HG02840 (cell line): ENCODE results near the gene HIRA.

Experiments used
- ATAC-seq: cut with Tn5 transposase; IDR thresholded peaks from one replicate; pipeline ENCODE4 v1.9.1; 2021; ENCODE audit warnings: mild to moderate bottlenecking, moderate library complexity, moderate number of reproducible peaks; ENCODE audit not compliant: unreplicated experiment, low FRiP score

HIRA gene, protein sequence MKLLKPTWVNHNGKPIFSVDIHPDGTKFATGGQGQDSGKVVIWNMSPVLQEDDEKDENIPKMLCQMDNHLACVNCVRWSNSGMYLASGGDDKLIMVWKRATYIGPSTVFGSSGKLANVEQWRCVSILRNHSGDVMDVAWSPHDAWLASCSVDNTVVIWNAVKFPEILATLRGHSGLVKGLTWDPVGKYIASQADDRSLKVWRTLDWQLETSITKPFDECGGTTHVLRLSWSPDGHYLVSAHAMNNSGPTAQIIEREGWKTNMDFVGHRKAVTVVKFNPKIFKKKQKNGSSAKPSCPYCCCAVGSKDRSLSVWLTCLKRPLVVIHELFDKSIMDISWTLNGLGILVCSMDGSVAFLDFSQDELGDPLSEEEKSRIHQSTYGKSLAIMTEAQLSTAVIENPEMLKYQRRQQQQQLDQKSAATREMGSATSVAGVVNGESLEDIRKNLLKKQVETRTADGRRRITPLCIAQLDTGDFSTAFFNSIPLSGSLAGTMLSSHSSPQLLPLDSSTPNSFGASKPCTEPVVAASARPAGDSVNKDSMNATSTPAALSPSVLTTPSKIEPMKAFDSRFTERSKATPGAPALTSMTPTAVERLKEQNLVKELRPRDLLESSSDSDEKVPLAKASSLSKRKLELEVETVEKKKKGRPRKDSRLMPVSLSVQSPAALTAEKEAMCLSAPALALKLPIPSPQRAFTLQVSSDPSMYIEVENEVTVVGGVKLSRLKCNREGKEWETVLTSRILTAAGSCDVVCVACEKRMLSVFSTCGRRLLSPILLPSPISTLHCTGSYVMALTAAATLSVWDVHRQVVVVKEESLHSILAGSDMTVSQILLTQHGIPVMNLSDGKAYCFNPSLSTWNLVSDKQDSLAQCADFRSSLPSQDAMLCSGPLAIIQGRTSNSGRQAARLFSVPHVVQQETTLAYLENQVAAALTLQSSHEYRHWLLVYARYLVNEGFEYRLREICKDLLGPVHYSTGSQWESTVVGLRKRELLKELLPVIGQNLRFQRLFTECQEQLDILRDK

DNA sequence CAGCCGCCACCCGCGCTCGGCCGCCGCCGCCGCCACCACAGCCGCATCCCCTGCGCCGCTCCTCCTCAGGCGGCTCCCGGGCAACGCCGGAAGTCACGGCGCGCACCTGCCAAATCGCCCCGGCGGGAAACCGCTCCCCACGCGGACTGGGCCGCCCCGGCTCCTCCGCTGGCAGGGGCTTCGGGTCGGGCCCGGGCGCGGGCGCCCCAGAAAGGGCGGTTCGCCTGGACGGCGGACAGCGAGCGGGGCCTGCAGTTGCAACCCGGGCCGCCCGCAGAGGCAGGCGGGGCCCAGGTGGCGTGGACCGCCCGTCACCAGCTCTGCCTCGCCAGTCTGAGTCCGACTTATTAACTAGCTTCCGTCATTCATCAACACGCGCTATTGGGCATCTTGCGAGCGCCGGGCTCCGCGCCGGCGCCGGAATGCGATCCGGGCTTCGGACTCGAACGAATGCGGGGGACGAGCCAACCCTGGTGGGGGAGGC is at the start of gene HIRA:
TSS of gene HIRA (minus strand) at position 85 of the 484 bp plus-strand sequence. CDS start 257 bp downstream, outside the sequence.
- peak; percentile 55 for ATAC-seq

DNA sequence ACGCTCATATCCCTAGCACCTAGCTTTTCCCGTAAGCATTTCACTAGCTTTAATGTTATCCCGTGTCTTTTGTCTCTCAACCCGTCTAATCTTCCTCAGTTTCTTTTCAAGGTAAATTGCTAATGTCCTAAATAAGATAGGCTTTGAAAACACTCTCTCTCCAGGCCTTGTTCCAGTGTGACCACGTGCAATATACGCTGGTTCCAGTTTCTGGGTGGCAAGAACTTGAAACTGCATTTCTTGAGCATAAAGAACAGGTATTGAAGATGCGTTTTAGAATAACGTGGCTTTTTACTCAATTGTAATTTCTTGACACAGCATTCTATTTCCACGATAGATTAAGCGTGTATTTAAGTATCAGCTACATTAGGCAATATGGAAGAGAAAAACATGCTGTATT is 49.3 kb upstream of the HIRA start:
- ATAC-seq, result no peak

DNA sequence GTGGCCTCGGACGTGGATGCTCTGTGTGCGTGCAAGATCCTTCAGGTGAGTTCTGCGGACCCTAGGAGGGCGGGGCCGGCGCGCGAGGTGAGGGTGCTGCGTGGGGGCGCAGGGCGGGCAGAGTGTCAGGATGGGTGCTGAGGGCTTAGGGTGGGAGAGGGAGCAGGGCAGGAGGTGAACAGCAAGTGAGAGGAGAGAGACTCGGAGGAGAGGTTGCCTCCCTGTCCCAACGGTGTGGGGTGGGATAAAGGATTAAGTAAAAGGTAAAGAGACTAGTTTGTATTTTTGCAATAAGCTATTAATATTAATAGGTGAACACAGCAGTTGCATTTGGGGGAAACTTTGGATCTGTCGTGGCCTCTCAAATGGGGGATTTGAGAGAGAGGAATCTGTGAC is 48.6 kb upstream of the HIRA start:
- no peak for ATAC-seq

DNA sequence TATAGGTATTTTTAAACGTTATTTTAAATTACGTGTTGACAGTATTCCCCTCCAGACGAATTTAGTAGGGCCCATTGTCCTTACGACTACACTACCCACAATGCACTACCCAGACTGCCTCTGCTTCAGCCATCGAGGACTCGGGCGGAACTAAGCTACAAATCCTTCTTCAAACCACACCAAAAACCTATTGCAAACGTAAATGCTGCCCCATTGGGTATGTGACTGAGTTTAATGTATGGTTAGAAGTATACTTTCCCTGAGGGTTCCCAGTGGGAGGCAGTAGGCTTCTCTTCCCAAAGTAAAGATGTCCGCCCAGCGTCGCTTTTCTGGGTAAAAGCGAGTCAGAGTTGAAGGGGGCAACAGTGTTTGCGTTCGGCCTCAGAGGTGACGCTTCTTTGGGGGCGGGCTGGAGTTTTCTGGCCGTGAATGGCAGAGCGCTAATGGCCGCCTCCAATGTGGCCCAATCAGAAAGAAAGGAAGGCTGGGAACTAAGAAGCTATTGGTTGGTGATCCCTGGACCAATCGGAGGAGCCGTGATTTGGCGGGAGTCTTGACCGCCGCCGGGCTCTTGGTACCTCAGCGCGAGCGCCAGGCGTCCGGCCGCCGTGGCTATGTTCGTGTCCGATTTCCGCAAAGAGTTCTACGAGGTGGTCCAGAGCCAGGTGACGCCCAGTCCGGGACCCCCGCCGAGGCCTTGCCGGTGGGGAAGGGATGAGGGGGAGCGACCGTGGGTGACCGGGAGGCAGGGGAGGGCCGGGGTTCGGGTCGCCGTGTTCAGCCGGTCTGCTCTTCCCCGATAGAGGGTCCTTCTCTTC is 48.0 kb upstream of the HIRA start, which contains the start of gene CDC45:
TSS of gene CDC45 (plus strand) at position 566 of the 818 bp plus-strand sequence. CDS start at position 615, 49 bp downstream.
- ATAC-seq, result peak; percentile 84

DNA sequence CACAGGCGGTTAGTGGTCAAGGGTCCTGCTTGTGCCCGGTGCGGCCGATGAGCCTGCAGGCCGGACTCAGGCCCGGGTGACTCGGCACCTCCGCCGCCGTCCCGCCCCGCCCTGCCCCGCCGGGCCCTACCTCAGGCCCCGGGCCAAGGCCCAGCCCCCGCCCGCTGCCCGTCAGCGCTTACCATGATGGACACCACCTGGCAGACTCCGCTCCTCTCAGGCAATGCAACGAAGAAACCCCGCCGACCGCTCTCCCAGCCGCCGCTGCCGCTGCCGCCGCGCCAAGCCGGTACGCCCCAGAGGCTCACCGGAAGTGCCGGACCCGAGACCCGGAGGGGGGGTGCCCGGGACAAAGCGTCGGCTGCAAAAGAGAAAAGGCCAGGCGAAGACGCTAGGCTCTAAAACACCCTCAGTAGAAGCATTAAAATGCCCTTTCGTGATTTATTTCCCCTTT is 47.4 kb upstream of the HIRA start, which contains the start of gene UFD1:
TSS of gene UFD1 (minus strand) at position 293 of the 454 bp plus-strand sequence. CDS start at position 185, 108 bp downstream.
- ATAC-seq, result peak; percentile 45

DNA sequence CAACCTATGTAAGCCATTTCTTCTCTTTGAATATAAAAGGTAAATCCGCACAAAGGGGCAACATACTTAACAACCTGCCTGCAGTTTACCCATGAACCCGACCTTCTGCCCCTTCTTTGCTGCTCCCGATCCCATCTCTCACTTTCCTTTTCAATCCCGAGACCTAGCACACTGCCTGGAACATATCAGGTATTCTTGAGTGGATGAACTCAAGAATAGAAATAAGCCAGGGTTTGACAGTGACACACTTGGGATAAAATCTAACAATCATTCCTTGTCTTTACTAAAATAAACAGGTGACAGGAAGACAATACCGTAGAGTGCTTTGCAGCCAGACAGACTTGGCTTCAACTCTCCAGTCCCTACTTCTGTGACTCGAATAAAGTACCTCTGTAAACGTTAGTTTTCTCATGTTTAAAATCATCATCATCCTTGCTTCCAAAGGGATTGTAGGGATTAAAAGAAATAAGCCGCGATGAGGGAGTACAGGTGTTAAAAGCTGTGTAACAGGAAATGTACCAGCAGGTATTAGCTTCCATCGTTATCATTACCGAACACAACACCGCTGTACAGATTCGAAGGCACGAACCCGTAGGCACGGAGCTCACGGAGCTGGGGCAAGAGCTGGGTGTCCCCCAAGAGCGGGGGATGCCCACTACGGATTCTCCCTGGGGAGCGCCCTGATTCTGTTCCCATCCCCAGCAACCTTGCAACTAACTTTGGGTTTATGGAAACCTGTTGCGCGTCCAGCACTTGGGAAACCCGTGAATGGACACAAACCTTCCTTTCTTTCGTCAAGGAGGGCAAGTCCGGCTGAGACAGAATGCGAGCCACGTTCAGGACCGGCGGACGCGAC is 46.7 kb upstream of the HIRA start:
- no peak for ATAC-seq

DNA sequence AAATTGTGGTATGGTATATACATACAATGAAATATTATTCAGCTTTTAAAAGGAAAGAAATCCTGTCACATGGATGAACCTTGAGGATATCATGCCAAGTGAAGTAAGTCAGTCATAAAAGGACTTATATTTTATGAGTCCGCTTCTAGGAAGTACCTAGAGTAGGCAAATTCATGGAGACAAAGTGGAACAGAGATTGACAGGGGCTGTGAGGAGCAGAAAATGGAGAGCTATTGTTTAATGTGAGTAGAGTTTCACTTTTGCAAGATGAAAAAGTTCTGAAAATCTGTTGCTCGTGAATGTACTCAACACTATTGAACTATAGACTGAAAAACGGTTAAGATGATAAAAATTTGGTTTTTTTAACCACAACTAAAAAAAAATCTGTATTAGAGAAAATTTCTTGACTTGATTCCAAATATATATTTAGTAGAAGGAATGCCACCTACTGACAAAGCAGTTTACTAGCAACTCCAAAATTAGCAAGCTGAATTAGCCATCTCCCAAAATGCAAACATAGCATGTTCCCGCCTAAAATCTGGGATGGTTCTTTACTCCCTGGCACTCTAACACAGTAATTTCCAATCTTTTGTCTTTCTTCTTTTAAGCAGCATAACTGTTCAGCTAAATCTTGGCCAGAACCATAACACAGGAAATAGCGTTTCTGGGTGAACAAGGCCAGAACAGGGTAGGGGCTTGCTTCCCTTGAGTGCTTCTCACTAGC is 46.0 kb upstream of the HIRA start:
- ATAC-seq, result no peak

DNA sequence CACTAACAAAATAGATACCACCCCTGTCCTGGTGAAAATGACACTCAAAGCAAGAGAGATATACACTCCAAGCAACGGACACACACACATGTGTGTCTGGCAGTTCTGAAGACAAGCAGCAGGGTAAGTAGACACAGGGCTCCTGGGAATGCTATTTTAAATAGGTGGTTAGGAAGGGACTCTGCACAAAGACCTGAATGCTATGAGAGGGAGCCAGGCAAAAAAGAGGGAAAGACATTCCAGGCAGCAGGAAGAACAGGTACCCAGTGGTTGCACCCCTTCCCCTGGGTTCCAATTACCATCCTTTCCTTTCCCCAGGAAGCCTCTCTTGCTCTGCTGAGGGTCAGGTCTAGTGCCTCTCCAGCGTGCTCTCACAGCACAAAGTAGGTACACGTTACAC is 44.5 kb upstream of the HIRA start:
- no peak for ATAC-seq

DNA sequence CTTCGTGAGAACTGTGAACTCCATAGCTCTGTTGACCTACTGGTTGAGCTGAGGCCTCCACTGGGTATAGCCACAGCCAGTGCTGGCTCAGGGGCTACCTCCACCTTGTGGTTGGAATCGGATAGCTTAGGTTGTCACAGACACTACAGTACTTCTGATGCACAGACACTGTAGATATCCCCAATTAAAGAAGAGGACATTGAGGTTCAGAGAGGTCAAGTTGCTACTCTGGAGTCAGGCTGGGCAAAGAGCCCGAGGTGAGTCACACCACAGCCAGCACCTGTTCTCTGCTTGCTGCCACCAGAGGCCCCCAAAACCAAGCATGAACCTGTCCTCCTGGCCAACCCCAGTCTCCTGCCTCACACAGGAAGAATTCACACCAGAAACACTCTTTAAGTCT is 42.0 kb upstream of the HIRA start:
- ATAC-seq, result no peak

DNA sequence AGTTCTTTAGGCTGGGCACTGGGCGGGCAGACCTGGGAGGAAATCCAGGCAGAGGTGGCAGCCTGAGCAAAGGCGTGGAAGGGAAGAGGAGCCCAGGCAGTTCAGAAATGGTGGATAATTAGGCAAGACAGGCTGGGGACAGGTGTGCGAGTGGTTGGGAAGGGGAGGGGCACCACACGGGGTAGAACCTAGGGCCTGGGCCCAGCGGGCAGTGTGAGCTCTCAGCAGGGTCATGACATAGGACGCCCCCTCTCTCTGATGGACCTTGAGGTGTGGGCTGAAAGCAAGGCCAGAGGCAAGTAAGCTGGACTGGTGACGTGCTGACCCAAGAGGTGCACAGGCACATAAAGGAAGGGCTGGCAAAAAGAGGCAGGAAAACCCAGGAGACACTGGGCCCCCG is 40.7 kb upstream of the HIRA start:
- ATAC-seq, result no peak

DNA sequence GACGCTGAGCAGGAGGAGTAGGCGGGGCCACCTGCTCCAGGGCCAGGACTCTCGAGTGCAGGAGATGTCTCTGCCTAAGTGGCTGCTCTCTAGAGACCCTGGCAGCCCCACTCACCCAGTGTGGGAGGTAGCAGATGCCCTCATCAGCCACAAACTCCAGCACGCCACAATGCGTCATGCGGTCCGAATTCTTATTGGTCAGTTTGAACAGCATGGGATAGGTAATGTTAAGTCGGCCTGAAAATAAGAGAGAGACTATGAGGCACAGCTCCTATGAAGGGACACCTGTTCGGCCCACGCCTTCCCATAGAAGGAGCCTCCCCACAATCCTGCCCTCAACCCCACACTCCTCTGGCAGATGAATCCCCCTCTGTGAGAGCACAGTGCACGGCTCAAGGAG is 40.0 kb upstream of the HIRA start:
- no peak for ATAC-seq

DNA sequence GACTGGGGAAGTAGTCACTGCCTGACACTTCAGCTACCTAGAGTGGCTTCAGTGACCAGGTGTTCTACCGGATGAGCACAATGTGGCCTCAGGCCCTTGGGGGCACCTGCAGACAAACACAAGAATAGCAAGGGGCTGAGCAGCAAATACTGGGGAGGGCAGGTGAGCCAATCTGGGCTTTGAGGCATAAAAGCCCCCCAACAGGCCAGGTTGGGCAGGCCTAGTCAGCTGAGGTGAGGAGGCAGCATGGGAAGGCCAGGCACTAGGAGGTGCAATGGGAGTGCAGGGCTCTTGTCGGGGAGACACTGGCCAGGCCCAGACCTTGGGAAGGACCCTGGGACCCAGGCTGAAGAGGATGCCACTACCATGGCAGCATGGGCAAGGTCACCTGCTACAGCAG is 38.5 kb upstream of the HIRA start:
- no peak for ATAC-seq

DNA sequence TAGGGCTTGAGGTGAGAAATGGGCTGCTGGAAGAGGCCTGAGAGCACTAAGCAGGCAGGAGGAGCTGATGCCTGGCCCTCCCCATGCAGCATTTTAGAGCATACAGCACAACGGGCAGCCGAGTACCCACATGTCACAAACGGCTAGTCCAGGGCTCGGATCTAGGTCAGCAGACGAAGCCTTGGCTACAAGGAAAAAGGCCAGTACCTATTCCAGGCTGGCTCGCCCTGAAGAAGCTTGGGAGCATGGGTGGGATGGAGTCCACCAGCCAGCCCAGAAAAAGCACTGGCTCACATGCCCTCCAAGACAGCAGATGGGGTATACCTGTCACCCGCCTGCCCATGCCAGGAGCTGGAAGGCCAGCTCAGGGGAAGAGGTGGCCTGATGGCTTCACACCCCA is 37.9 kb upstream of the HIRA start:
- no peak for ATAC-seq

DNA sequence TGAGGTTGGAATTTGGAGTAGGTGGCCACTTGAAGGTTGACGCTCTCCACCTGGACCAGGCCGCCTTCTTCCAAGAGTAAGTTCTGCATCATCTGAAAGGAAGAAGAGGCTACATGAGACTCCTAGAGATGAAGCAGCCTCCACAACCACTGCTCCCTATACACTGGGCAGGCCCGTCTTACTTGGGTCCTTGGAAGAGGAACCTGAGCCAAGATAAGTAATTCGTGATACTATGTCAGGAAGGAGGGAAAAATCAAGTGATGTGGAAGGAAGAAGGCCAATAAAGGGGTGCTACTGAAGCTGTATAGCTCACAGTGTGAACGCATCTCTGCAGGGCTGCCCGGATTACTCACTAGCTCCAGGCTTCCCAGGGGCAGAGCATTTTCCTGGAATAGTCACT is 36.4 kb upstream of the HIRA start:
- ATAC-seq, result no peak

DNA sequence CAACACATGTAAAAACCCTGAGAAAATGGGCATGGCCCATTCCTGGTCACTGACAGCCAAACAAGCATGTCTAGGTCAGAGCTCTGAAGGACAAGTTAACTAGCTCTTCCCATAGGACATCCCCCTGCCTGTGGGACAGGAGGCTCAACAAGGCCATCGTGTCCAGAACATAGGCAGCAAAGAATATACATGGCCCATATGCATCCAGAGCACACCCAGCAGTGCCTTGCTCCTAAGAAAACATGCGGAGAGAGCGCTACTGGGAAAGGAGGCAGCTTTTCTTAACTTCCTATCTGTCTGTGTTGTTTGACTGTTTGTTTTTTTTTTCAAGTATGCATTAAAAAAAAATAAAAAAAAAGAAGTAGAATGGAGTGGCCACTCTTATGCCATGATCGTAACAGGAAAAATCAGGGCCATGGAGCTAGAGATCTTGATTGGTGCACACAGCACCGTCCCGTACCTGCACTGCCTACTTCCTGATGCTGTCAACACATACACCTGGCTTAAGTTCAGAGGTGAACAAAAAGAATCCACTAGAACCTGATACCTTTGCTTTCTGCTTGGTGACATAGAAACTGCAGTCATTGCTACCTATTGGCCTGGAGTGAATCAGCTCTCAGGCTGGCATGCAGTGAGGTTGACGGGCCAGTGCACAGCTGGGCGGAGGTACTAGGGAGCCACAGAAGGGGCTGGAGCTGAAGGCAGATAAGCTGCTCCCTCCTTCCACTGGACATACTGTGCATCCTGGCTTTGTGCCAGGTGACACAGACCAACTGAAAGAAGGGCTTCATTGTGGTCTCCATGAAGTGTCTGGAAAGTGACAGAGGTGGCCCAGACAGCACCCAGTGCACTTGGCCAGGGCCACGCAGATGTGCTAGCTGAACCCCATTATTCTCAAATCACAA is 35.6 kb upstream of the HIRA start:
- no peak for ATAC-seq

DNA sequence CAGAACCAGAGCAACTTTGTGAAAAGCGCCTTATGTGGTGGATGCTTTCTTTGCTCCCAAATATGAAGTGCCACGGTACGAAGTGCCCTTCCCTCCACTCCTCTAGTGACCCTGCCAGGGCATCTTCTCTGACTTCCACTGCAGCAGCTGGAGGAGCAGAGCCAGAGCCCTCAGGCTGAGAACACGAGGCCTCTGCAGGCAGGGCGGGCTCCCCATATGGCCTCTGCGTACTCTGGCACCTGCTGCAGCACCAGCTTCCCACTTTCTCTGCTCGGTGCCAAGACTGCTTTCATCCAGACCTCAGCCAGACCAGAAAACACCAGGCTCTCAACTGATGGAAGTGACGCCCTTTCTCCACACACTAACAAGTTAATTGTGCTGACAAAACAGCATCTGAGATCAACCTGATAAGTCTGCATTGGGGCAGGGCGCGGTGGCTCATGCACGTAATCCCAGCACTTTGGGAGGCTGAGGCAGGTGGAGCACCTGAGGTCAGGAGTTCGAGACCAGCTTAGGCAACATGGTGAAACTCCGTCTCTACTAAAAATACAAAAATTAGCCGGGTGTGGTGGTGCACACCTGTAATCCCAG is 34.7 kb upstream of the HIRA start:
- ATAC-seq, result no peak

DNA sequence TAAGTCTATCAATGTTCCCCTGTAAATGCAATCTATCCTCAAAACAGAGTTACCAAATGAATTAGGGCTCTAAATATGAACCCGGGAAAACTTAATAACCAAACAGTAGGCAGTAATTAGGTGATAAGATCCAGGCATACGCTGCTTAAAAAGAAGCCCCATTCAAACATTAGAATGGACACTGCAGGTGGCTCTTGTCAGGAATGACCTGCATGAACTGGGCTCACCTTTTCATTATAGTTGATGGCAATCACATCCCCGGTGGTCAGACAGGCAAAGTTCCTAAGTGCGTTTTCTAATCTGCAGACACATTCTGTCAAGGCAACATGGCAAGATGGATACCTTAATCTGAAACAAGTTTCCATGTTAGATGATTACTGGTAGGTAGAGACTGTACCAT is 33.4 kb upstream of the HIRA start:
- no peak for ATAC-seq
